ENCODE data around the gene IQGAP3.
A peak's percentile ranks its signal among the peaks of the same experiment; 100 is the strongest.
"Not testable (repeated sequence)": the region's sequence is repeated elsewhere in the genome, so short reads cannot be mapped to it uniquely, and the experiment has no call there.

The IQGAP3 gene

DNA sequence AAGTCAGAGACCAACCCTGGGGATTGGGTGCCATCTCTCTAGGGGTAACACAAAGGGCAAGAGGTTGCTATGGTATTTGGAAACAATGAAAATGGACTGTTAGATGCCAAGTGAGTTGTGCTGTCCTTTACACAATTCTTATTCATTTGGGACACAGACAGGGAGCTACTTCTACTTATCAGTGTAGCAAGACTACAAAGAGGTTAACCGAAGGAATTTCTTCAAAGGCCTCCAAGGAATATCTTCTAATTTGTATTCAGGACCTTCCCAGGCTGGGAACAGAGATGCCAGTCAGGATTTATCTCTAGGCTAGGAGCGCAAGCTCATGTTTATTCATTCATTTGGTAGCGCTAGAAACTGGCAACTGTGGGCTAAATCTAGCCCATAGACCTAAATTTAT lies 21.8 kb upstream of the IQGAP3 start:
- no peak for DNase-seq

DNA sequence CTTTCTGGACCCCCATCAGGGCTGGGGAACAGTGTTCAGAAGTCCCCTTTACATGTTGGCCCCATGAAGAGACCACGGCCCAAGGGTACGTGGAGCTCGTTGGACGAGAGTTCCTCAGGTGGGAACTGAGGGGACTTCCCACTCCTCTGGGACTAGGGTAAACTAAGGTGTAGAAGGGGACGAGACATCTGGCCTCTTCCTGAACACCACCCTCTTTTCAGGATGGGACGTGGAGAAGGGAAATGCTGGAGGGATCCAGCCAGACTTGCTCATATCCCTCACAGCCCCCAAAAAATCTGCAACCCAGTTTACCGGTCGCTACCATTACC lies 21.3 kb upstream of the IQGAP3 start:
- no peak for DNase-seq

DNA sequence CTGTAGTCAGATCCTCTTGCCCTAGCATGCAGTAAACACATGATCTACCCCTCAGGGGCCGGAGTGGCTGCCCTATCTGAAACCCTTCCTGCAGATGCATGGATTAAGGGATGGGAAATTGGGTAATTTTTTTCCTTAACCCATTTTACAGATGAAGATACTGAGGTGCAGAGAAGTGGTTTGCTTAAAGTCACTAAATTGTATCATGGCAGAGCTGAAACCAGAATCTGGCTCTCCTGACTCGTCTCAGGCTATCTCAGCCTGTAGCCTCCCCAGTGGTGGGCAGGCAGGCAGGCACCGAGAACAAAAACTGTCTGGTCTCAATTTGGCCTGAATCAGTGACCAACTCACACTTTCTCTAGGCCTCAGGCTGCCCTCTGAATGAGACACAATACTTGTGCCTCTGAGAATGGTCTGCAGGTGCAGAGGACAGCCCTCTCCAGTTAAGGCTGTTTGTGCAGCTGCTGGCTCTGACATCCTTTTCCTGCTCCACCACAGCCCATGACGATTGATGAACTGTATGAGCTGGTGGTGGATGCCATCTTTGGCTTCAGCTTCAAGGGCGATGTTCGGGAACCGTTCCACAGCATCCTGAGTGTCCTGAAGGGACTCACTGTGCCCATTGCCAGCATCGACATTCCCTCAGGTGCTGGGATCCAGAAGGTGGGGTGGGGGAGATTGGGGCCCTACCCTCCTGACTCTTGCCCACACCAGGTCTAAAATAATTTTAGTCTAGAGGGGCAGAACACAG lies 20.7 kb upstream of the IQGAP3 start:
- no peak for DNase-seq

DNA sequence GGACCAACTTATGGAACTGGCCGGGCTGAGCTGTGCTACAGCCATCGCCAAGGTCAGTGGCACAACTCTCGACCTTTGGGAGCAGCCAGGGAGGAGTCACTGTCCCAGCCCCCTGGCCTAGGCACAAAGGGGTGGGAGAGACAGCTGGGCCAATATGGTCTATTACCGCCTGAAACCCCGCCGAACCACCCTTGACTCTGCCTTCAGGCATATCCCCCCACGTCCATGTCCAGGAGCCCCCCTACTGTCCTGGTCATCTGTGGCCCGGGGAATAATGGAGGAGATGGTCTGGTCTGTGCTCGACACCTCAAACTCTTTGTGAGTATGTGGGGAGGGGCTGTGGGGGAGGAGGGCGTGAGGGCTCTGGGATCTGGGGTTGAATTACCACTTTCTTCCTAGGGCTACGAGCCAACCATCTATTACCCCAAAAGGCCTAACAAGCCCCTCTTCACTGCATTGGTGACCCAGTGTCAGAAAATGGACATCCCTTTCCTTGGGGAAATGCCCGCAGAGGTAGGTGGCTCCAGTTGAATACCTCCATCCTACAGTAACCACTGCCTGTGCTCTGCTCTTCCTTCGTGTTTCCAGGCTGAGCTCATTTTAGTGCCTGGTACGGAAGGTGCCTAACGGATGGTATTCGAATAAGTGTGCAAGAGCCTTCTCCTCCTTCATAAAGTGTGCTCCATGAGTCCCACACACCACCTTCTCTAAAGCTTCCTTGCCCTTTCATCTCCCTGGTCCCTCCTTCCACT lies 20.0 kb upstream of the IQGAP3 start:
- DNase-seq = no peak

DNA sequence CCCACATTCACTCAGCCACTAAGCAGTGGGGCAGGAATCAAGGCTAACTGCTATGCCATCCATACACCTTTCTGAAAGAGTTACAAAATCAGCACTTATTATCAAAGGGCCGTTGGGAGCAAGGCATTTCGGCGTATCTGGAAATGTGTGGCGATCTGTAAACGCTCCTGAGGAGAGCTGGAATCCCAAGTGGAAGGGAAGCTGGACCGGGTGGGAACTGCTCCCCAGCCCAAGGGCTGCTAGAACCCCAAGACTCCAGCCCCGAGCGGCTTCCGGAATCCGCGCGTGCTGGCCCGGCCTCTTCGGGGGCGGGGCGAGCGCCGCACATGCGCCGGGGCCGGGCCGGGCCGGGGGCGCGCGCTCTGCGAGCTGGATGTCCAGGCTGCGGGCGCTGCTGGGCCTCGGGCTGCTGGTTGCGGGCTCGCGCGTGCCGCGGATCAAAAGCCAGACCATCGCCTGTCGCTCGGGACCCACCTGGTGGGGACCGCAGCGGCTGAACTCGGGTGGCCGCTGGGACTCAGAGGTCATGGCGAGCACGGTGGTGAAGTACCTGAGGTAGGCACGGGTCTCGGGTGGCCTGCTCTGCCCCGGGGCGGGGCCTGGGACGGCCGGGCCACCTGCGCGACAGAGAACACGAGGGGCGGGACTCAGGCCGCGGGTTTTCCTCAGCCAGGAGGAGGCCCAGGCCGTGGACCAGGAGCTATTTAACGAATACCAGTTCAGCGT lies 19.2 kb upstream of the IQGAP3 start, which contains the start of gene NAXE:
TSS of gene NAXE (plus strand) at position 345 of the 726 bp plus-strand sequence. CDS start at position 374, 29 bp downstream.
- peak; percentile 74 for DNase-seq

DNA sequence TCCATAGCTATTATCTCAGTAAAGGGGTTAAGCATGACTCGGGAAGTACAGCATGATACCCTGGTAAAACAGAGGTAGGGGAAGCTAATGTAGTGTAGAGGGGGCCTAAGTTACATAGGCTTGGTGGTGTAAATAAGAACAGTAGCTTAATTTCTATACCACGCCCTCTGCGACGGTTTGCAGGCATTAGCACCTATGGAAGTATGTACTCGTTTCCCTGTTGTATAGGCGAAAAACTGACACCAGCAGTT lies 18.7 kb upstream of the IQGAP3 start:
- no peak for DNase-seq

DNA sequence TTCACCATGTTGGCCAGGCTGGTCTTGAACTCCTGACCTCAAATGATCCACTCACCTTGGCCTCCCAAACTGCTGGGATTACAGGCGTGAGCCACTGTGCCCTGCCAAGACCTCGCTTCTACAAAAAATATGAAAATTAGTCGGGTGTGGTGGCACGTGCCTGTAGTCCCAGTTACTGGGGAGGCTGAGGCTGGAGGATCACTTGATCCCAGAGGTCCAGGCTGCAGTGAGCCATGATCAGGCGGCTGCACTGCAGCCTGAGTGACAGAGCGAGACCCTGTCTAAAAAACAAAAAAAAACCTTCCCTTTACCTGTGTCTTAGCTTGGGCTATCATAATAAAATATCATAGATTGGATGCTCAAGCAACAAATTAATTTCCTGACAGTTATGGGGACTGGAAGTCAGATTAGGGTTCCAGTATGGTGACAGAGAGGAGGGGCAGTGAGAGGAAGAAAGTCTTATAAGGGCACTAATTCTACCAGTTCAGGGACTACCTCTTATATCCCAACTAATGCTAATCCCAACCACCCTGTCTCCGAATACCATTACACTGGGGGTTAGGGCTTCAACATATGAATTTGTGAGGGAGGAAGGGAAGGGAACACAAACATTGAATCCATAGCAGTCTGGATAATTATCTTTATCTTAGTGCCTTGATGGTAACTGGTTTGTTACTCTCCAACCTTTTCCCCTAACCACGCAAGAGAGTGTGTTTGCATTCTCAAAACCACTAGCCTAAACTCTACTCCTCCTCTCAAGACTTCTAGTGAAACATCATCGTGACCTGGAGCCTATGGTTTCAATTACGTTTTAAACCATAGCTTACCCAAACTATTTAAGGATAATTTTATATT lies 18.2 kb upstream of the IQGAP3 start:
- DNase-seq = no peak

DNA sequence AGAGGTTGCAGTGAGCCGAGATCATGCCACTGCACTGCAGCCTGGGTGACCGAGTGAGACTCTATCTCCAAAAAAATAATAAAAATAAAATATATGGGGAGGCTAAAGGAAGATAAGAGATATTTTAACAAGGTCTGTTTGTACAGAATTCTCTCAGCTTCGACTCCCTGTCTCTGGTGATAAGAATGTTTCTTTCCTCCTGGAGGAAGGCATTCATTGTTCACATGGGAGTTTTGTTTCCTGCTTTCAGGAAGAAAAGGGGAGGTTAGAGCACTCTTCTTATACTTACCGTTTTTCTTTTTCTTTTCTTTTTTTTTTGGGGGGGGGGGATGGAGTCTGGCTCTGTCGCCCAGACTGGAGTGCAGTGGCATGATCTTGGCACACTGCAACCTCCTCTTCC lies 17.2 kb upstream of the IQGAP3 start:
- DNase-seq = no peak

DNA sequence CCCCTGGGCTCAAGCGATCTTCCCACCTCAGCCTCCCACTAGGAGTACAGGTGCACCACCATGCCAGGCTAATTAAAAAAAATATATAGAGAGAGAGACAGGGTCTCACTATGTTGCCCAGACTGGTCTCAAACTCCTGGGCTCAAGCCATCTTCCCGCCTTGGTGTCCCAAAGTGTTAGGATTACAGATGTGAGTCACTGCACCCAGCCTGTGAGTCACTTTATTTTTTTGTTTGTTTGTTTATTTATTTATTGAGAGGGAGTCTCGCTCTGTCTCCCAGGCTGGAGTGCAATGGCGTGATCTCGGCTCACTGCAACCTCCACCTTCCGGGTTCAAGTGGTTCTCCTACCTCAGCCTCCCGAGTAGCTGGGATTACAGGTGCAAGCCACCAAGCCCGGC lies 15.6 kb upstream of the IQGAP3 start:
- DNase-seq = not testable (repeated sequence)

DNA sequence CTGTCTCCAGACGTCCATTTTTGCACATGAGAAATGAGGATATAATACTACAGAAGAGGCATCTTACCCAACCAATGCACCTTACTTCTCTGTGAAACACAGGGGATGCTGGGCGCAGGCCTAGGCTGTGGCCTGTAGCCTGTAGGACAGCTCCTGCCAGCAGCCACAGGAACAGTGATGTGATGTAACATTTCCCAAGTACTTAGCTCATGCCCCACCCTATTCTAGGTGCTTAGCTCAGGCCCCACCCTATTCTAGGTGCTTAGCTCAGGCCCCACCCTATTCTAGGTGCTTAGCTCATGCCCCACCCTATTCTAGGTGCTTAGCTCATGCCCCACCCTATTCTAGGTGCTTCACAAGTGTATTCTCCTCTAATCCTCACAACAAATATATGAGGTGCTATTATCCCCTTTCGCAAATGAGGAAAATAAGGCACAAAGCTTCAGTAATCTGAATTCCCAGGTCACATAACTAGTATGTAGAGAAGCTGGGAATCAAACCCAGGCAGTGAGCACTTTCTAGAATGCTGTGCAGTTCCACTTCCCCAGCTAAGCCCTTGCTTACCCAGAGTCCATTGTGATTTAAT lies 14.6 kb upstream of the IQGAP3 start:
- no peak for DNase-seq

DNA sequence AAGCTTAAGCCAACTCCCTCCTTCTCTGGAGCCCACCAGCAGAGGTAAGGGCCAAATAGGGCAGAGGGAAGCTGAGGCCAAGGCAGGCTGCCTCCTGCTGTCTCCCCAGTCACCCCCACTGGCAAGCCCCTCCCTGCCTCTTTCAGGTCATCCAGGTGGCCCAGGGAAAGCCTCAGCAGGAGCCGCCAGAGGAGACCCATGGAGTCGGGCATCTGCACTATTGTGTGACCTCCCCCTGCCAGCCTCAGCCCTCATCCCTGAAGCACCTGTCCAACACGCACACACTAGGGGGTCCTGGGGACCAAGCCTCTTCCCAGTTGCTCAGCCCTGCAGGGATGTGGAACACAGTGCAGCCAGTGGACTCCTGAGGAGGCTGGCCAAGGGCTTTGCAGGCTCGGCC lies 14.0 kb upstream of the IQGAP3 start:
- no peak for DNase-seq

DNA sequence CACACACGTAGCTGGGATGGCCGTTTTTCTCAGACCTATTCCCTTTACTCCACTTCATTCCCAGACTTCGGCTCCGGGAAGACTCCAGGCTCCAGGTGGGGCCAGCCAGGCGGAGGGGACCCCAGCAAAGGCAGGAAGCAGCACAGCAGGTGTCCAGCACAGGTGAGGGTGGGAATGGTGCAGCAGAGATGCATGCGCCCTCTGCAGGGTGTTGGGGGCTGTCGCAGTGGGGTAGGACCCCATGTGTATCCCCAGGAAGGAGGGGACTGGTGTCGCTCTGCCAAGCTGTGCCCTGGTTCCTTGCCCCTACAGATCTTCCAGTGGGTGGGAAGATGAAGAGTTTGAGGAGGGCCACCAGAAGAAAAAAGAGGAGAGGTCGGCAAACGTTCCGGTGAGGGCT lies 12.4 kb upstream of the IQGAP3 start:
- DNase-seq = no peak

DNA sequence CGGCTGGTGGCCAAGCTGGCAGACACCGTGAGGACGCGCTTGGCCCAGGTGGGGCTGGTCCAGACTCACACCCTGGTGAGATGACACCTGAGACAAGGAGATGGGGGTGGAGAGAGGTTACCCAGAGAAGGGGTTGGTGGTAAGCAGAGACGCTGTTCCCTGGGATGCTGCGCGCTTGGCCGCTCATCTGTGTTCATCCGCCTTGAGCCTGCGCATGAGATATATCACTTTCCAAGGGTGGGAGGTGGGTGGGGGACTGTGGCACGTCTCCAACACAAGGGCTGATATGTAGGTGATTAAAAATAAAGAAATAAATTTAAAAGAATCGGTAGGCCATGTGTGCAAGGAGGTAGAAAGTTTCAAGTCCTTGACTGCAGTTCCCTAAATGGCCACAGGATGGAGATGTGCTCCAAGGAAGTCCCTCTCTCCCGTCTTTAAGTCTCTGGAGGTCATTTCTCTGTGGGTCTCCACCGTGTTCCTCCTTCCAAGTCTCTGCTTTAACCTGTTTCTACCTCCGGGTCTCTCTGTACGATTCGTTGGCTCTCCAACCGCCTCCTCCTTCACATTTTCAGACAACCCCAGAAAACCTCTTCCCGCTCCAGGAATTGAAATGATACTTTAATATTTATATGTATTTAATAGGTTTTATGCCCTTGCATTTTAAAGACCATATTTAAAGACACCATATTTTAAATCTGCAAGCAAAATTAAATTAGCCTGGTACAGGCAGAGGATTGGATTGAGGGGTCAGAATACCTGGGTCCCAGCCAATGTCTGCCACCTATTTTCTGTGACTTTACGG lies 11.7 kb upstream of the IQGAP3 start:
- peak; percentile 65 for DNase-seq

DNA sequence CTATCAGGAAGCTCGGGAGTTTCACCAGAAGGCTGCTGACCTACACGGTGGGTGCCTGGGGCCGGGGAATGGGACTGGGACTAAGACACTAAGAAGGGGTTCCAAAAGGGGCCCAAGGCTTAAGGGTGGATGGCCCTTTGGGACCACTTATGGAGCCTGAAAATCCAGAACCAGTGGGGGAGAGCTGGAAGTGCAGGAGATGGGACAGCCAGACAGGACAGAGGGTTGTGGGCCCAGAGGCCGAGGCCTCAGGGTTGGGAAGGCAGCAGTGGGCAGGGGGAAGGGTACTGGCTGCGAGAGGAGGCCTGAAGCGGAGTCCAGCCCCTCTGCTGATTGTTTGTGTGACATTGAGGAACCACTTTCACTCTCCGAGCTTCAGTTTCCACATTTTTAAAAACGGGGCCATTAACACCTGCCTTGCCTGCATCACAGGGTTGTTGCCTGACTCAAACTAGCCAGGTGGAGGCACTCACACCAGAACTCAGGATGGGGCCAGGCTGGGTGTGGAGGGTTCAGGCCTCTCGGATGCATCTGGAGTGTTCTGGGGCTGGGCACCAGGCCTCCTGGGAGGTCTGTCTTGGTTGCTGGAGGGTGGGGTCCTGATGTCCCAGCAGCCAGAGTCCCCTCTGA lies 10.1 kb upstream of the IQGAP3 start:
- DNase-seq = no peak

DNA sequence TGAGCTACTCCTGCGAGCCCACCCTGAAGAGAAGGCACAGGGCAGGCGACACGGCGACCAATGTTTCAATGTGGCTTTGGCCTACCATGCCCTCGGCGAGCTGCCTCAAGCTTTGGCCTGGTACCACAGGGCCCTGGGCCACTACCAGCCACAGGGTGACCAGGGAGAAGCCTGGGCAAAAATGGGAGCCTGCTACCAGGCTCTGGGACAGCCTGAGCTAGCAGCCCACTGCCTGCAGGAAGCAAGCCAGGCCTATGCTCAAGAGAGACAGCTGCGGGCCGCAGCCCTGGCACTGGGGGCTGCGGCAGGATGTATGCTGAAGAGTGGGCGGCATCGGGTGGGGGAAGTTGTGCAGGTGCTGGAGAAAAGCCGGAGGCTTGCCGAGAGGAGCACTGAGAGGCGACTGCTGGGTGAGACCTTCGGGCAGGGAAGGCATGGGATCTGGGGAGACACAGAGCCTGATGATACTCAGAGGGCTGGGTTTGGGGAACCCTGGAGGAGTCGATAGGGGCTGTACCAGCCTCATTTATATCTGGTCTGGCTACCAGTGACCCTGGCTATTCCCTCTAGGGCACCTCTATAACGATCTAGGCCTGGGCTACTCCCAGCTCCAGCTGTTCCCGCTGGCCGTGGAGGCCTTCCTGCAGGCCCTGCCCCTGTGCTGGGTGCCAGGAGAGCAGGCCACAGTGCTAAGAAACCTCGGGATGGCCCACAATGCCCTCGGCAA lies 9.5 kb upstream of the IQGAP3 start:
- DNase-seq = no peak

DNA sequence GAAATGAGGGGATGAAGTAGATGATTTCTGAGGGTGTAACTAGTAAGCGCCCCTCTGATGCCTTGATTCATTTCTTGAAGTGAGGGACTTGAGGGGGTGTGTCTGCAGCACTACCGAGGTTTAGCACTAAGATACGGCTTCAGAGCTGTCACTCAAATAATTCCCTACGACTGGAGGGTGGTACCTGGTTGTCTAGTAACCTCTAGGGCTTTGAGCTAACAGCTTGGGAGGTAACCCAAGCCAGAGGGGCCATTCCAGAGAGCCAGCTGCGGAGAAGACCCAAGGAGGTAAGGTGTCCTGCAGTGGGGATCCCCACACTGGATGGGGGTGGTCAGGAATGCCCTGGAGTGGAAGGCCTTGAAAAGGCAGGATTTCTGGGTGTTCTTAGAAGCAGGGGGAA lies 7.1 kb upstream of the IQGAP3 start, which contains the start of gene TTC24:
TSS of gene TTC24 (plus strand) at position 252 of the 400 bp plus-strand sequence. CDS start 1,642 bp downstream, outside the sequence.
- no peak for DNase-seq

DNA sequence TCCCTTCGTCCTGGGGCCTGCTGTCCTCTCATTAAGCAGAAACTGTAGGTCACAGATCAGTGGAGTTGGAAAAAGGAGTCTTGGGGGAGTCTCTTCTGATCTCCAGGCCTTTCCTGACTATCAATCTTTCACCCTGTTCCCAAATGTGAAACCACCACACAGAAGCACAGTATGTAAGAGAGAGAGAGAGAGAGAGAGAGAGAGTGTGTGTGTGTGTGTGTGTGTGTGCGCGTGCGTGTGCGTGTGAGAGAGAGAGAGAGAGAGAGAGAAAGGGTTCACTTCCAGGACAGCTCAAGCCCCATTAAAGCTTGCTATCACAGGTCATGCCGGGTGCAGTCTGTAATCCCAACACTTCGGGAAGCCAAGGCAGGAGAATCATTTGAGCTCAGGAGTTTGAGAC lies 5.7 kb upstream of the IQGAP3 start:
- DNase-seq = no peak

DNA sequence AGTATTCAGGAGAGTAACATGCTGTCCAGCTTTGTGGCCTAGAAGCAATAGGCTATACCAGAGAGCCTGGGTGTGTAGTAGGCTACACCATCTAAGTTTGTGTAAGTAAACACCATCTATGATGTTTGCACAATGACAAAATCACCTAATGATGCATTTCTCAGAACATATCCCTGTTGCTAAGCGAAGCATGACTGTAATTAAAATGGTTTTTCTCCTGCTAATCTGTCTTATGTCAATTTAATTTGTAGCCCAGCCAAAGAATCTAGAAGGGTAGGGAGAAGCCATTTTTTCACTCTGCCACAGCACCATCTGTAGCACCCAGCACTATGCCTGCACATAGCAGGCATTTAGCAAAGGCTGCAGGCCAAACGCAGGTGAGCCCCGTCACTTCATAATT lies 5.2 kb upstream of the IQGAP3 start:
- DNase-seq = no peak

DNA sequence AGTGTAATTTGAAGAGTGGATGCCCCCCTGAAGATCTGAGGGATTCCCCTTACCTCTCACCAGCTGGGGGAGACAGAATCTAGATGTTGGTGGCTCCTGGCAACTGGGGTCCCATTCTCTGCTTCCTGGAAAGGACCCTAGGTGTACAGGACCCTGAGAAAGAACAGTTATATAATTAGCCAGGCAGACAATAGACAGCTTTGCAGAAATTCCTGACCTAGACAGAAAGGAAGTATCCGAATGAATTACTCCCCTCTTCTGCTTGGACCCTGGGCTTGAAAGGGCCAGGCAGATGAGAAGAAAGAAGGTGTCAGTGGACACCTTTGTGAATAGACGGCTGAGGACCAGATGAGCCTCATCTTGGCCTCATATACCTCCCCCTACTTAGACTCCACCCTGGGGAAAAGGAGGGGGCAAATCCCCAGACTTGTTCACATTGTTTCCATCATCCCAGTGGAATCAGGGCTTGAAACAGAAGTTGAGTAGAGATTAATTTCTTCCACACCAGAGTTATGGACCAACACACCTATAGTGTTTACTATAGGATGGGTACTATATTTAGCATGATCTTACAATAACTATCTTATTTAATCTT lies 1.8 kb upstream of the IQGAP3 start:
- no peak for DNase-seq

DNA sequence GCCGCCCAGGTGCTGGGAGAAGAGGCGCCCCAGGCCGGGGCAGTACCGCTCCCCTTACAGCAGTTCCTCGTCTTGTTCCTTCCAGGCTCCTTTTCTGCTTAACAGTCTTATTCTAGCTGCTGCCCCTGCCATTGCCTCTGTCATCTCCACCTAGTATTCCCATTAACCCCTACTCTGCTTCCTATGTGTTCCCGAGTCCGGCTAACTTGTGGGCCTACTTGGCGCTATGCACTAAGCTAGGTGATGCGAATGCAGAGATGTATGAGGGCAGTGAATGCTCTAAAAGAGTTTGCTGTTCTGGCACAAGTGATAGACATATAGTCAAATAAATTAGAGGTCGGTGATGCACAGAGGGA lies 276 bp upstream of the IQGAP3 start:
- DNase-seq = no peak

All from stimulated activated CD4-positive, alpha-beta T cell treated with anti-CD3 and anti-CD28 coated beads, Interleukin-4, amount 100 ng/mL, for 1 hour (primary cell).